ENCODE data around the gene STEAP3.
"Not testable (repeated sequence)": the region's sequence is repeated elsewhere in the genome, so short reads cannot be mapped to it uniquely, and the experiment has no call there.

STEAP3 gene

GRCh38 chr2:119265693-119266066 lies 42.0 kb downstream of the STEAP3 start:
- no peak for DNase-seq

DNA sequence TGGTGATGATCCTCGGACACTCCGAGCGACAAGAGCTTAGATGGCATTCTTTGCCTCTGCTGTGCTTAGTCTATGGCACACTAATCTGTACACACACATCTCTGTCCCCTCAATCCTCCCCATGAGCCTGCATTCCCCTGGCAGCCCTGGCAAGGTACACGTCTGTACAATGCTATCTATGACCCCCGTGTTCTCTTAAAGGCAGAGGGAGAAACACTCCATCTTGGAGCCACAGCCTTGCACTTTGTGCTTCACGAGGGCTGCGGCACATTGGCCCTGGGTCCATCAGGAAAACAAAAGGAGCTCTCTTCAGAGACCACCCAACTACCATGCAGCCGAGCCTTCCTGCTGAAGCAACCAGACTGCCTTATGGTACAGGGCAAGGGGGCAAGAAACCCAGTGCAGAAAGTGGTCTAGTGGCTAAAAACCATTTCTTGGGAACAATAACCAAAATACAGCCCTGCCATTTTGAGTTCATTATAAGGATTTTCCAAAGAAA lies 42.5 kb downstream of the STEAP3 start:
- no peak for DNase-seq

- no peak for DNase-seq
These were observed 44.0 kb downstream of the STEAP3 start for GRCh38 chr2:119267604-119268003.

- DNase-seq = no peak
These were observed 53.2 kb downstream of the STEAP3 start for GRCh38 chr2:119276864-119277263.

DNA sequence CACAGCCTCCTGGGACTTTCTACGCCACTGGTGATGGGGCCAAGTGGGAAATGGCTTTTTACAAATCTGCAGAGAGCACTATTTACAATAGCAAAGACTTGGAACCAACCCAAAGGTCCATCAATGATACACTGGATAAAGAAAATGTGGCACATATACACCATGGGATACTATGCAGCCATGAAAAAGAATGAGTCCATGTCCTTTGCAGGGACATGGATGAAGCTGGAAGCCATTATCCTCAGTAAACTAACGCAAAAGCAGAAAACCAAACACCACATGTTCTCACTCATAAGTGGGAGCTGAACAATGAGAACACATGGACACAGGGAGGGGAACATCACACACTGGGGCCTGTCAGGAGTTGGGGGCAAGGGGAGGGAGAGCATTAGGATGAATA lies 54.8 kb downstream of the STEAP3 start:
- DNase-seq = not testable (repeated sequence)

DNA sequence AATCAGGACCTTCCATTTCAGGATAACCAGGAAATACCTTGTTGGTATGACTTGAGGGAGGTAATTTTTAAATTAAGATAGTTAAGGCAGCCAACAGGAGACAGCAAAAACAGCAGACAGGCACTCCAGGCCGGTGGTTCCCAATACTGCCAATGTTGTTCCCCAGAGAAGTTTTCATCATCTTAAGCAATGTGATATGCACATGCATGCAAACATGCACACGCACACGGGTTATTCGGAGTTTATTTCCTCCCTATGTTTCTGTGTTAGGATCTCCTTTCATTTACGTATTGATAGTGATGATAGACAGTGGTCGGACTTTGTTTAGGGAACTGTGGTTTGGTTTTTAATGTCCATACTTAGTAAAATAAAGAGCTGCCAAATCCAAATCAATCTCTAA lies 55.3 kb downstream of the STEAP3 start:
- no peak for DNase-seq

- DNase-seq = no peak
These were observed 56.0 kb downstream of the STEAP3 start for GRCh38 chr2:119279666-119280065.

DNA sequence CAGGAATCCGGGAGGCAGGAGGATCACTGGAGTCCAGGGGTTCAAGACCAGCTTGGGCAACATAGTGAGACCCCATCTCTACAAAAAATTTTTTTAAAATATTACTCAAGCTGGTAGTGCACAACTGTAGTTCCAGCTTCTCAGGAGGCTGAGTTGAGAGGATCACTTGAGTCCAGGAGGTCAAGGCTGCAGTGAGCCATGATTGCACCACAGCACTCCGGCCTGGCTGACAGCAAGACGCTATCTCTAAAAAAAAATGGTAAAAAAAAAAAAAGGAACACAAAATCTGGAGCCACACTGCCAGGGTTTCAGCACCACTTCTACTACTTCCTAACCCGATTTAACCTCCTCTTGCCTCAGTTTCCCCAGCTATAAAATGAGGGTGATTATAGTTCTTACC lies 57.0 kb downstream of the STEAP3 start:
- no peak for DNase-seq

- DNase-seq = no peak
These were observed 58.7 kb downstream of the STEAP3 start for GRCh38 chr2:119282146-119282995.

DNA sequence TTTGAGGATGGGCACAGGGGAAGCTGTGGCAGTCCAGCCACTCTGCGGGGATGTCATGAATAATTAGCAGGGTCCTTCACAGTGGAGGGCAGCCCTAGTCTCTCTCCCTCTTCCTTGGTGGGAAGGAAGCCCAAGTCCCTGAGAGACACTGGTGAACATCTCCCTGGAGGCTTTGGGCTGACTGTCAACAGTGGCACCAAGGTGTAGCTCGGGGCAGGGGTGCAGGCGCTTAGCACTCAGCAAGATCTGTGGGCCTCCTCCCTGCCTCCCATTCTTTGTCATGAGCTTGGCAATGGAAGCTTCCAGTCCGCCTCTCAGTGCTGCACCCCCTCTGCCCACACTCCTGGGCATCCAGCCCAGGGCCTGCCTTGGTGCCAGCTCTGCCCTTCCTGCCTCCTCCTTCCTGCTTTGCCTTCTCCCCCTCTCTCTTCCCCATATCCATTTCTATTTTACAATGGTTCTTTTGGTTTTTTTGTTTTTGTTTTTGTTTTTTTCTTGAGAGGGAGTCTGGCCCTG lies 59.4 kb downstream of the STEAP3 start:
- DNase-seq = no peak

DNA sequence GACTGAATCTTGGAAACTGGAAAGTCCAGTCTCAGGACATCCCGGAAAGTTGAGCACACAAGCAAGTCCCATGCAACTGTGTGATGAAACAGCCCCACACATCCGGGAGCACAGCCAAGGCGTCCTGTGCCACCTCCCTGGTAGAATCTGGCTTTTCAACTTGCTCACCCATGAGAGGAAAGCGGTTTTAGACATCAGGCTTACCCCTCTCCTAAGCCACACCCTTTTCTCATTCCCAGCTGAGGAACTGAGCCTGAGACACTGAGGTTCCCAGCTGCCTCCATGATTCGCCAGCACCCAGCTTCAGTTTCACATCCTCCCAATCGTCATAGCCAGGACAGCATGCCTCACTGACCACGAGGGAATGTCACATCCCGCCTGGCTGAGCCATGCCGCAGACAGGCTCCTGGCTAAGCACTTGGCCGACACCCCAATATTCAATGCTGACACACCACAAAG lies 60.3 kb downstream of the STEAP3 start:
- no peak for DNase-seq

DNA sequence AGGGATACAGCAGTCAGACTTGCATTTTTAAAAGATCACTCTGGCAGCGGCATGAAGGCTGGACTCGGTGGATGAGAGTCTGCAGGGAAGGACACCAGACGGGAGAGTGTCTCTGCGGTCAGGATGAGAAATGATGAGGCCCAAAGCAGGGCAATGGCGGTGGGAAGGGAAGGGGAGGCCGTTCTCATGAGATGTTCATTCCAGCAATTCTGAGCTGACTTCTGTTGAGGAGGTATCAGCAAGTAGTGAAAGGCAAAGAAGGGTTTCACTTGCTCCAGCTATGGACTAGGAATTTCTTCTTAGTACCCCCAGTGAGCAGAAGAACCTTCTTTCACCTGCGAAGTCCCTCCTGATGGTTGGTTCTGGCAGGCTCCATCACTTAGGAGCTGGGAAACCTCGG lies 63.0 kb downstream of the STEAP3 start:
- no peak for DNase-seq

- no peak for DNase-seq
These were observed 64.9 kb downstream of the STEAP3 start for GRCh38 chr2:119288576-119288975.

DNA sequence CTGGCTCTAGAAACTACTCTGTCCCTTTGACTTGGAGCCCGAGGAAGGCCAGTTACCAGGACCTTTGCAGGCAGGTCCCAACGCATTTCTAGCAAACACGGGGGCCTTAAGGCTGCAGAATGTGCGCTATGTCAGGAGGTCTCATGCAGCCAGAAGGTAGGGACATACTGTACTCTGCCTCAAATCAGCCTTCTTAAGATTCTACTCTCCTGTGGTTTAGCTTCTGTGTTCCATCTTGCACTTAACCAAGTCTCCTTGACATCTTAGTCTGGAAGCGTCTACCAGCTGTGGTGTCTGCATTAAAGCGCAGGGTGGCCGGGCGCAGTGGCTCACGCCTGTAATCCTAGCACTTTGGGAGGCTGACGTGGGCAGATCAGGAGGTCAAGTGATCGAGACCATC lies 65.5 kb downstream of the STEAP3 start:
- DNase-seq = no peak

DNA sequence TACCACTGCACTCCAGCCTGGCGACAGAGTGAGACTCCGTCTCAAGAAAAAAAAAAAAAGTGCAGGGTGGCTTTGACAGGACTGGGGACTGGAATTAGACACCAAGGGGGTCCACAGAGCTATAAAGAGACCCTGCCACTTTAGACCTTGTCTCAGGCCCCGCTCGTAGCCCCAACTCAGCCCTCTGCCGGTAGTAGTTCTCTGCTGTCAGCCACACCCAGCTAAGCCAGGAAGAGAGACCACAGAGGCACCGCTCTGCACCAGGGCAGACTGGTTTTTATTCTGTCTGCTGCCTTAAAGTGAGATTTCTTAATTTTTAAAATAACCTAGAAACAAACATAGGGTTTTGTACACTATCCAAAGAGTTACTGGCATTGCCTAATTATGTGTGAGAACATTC lies 66.0 kb downstream of the STEAP3 start:
- DNase-seq = no peak

GRCh38 chr2:119290859-119291587 lies 67.4 kb downstream of the STEAP3 start:
- DNase-seq = peak; percentile 83

DNA sequence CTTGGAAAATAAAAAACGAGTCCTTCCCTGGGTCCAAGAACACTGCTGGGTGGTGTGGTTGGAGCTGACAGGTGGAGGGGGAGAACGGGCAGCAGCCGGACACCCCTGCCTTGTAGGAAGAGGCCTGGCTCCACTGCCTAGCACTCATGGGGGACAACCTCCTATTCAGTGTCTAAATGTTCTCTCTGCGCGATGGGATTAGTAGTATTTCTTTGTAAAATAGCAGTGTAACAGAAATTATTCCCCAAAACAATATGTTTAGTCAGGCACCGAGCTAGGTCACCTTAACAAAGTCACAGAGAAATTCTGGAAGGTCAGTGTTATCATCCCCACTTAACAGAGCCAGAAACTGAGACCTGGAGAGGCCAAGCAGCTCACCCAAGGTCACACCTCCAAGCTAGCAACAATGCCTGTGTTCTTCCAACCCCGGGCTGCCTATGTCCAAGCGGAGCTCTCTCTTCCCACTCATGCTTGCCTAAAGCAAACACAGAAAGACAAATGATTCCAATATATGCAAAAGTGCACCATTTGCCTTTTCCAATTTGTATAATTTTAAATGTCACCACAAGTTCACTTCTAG lies 68.0 kb downstream of the STEAP3 start:
- no peak for DNase-seq

GRCh38 chr2:119292226-119292625 lies 68.6 kb downstream of the STEAP3 start:
- DNase-seq = no peak

DNA sequence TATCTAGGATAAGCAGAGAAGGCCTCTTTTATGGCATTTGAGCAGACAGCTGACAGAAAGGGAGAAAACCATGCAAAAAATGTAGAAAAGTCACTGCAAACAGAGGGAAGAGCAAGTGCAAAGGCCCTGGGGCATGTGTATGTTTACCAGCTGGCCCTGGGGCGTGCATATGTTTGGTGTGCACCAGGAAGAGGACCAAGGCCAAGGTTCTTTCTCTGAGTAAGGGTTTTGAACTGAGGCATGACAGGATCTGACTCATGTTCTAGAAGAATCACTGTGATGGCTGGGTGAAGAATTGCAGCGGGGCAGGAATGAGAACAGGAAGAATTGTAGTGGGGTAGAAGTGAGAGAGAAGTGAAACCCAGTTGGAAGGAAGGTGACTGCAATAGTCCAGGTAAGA lies 69.6 kb downstream of the STEAP3 start:
- DNase-seq = no peak

DNA sequence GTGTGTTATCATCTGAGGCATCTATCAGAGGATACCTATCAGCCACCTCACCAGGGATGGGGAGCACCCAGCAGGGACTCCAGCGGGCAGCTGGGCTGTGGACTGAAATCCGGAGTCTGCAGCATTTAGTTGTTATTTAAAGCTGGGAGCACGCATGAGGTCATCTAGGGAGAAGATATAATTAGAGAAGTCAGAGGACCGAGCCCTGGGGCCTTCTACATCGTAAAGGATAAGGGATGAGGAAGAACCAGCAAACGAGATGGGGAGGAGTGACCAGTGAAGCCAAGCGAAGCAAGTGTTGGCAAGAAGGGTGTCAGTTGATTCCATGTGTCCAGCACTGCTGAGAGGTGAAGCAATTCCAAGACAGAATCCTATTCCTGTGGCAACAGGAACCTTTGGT lies 70.3 kb downstream of the STEAP3 start:
- no peak for DNase-seq

DNA sequence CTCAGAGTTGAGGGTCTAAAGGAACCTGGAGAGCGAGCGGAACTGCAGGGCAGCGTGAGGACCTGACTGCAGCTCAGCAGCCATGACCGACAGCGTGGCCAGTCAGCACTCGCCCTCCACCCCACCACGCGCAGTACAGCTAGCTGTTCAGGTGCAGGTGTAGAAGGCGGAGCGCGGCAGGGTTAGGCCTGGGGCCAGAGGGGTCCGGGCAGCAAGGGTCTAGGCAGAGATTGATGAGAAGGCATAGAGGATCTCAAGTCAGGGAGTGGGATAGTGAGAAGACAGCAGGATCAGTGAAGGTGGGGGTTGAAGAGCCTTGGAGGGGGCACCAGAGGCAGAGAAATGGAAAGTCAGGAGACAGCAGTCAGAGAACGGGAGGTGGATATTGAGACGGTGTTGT lies 71.0 kb downstream of the STEAP3 start:
- no peak for DNase-seq

DNA sequence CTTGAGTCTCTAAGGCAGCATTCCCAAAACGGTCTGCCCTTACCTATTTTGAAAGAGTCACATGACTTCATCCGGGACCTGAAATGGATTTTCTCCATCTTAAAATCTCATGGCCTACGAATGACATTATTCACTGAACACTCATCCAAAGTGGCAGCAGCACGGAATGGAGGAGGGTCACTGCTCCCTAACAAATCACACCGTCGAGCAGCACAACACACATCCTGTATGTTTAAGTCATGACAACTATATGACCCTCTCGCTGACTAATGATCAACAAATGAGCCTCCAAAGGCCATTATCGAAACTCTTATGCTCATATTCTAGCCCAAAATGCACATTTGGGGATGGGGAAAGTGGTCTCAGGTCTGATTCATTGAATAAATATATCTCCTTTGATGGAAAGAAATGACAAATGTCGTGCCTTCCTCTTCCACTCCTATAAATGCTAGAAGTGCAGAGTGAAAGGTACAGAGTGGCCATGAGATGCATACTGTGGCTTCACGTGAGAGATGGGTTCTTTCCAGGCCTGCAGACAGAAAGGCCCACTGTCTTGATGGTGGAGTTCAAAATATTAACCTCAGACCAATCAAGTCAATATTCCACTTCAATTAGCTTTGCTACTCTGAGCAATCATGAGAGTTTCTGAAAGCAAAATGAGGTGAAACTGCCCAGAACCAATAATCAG lies 72.2 kb downstream of the STEAP3 start:
- no peak for DNase-seq

GRCh38 chr2:119301413-119301812 lies 77.8 kb downstream of the STEAP3 start:
- DNase-seq = no peak
